Heart left ventricle (tissue), 16 donors: ENCODE results near the gene IFT43. TPM values are rescaled to one million over a fixed set of nuclear protein-coding genes. Genes with fewer than 3 reads are reported as not detected.
A peak's percentile ranks its signal among the peaks of the same experiment; 100 is the strongest.

Experiments used
- ATAC-seq, 4 donors: fragments of 200-7000 bp; cut with Tn5 transposase; one replicate each; pipeline ENCODE4 v1.9.1; 2020 to 2022; ENCODE audit warnings: moderate library complexity in 4 of 4, mild to moderate bottlenecking in 3 of 4, moderate number of reproducible peaks in 1 of 4
- DNase-seq, 5 donors: peaks; one replicate each; pipeline ENCODE4 v3.0.0-alpha.2; 2020
- H3K27ac ChIP-seq, 12 donors: fragments of 200-600 bp; sonication (generic) in 4 of 12; one replicate each; pipeline versions ENCODE4 v1.5.0 to v1.8.0; 2016 to 2022; ENCODE audit warnings: mild to moderate bottlenecking in 2 of 12
- H3K27me3 ChIP-seq, 9 donors: fragments of 200-600 bp; sonication (generic) in 2 of 9; one replicate each; pipeline versions ENCODE4 v1.5.1 to v1.8.0; 2016 to 2022; ENCODE audit warnings: mild to moderate bottlenecking in 3 of 9
- H3K36me3 ChIP-seq, 9 donors: fragments of 200-600 bp; sonication (generic) in 2 of 9; one replicate each; pipeline versions ENCODE4 v1.5.0 to v1.8.0; 2018 to 2022; ENCODE audit warnings: mild to moderate bottlenecking in 2 of 9
- H3K4me1 ChIP-seq, 12 donors: fragments of 200-600 bp; sonication (generic) in 4 of 12; one replicate each; pipeline versions ENCODE4 v1.5.0 to v1.8.0; 2016 to 2022; ENCODE audit warnings: mild to moderate bottlenecking in 3 of 12
- H3K4me3 ChIP-seq, 12 donors: fragments of 200-600 bp; sonication (generic) in 4 of 12; one replicate each; pipeline versions ENCODE4 v1.5.0 to v1.8.0; 2017 to 2022; ENCODE audit warnings: mild to moderate bottlenecking in 9 of 12, moderate library complexity in 4 of 12
- H3K9me3 ChIP-seq, 12 donors: fragments of 200-600 bp; sonication (generic) in 4 of 12; one replicate each; pipeline versions ENCODE4 v1.5.0 to v1.8.0; 2016 to 2022; ENCODE audit warnings: mild to moderate bottlenecking in 1 of 12
- CTCF ChIP-seq, 12 donors: fragments of 200-600 bp; sonication (generic) in 4 of 12; IDR thresholded peaks; one replicate each; pipeline versions ENCODE4 v1.5.0 to v1.8.0; 2018 to 2022; ENCODE audit warnings: antibody characterized with exemption in 12 of 12, mild to moderate bottlenecking in 5 of 12
- POLR2A ChIP-seq, 2 donors: fragments of 450-650 bp; IDR thresholded peaks; one replicate each; pipeline ENCODE4 v1.6.1; 2017; ENCODE audit warnings: antibody characterized with exemption in 2 of 2, mild to moderate bottlenecking in 2 of 2, moderate library complexity in 2 of 2
- WGBS, 4 donors: extraction: QIAGEN DNeasy Blood & Tissue Kit in 2 of 4; methylation state at CpG; one replicate each; pipeline versions ENCODE4 v1.1.5 to v1.1.7; 2013 to 2018; 5-methylcytosine and 5-hydroxymethylcytosine counted together
- intact Hi-C, 10 donors: fragments of 100-400 bp; cut with DNase I; formaldehyde crosslinking; loops; one replicate each; pipeline versions ENCODE4 v1.11.1 to v1.14.2; 2022
- polyA plus RNA-seq, 2 donors: library from polyadenylated mRNA; stranded (reverse); fragments of 200-250 nt; gene quantifications; one replicate each; pipeline ENCODE4 v1.2.3, GENCODE V29; 2013
- total RNA-seq, 9 donors: library from RNA; depleted of rRNA in 2 of 9; stranded (reverse); fragments of >200 nt in 2 of 9; fragmentation: NEBNext Ultra II Directional in 3 of 9; extraction: Animal tissue kit (Norgen Biotek cat#: 25700) in 3 of 9; gene quantifications; one replicate each; pipeline versions ENCODE4 v1.1.0 to v1.2.4, GENCODE V29; 2016 to 2023
- donor health status: ischemic (EF 13 %, LVEDD 7.1; RV severe dilation, severe dysfunction).
- donor health status: healthy with polysubstance abuse.
- donor health status: DM: no; HTN: yes; CAD: no.
- donor health status: DM: no; HTN: no; CAD: no.
- donor health status: ischemic (EF 25% LVEDD 6.9; RV normal size, moderate dysfunction).
- donor health status: ischemic (EF 25% LVEDD 5.7; RV mildly dilated, moderate dysfunction).
- donor health status: healthy.
- donor health status: DM: yes; HTN: yes; CAD: no.
- donor health status: ischemic (EF 35%, LVEDD 5.7; RV mildly dilated, moderate dysfunction).
- donor health status: nonischemic (EF 11% LVEDD 7.7; RV severe dilation, severe dysfunction).
- donor health status: DM: yes; HTN: yes; CAD: no.
- donor health status: PGD.
- donor health status: ischemic (EF 29% LVEDD 5.4; RV normal size, mild dysfunction).
- donor health status: nonischemic (EF 23%, LVEDD 6.1; RV moderate dilation, normal function).

Gene IFT43
- total and polyA plus RNA-seq, 11 donors, result 22.8 to 54.7 (median 30.8) TPM

DNA sequence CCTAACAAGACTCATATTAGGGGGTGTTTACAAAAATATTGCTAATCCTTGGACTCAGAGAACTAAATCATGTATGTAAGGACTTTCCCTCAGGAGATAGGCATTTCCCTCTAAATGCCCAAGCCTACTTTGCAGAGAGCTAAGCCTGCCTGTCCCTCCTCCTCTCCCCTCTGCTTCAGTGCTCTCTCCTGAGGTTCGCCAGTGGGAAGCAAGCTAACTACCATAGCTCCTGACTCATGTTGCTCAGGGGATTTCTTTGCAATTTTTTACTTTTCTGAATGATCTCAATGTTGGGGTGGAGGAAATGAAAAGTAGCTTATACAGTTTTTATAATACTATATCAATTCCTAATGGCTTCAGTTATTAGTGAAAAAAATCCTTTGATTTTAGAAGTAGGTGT is 29.6 kb downstream of the IFT43 start:
- Histone ChIP-seq H3K4me3 (no peak overlapping the region), H3K27ac (no peak overlapping the region), H3K36me3 (peaks cover 0 to 55% (median 21%) of the 10 kb centered on the region in 9 donors), H3K9me3 (peaks cover 0 to 18% (median 11%) of the 10 kb centered on the region in 12 donors), H3K27me3 (no peaks in the 10 kb centered on the region), H3K4me1 (peaks cover 0 to 22% (median 8%) of the 10 kb centered on the region in 12 donors)
- intact Hi-C loops, result no loop called here
- WGBS, 4 donors, result 94 to 98% (median 95%) methylated on average over 1 of the region's 1 CpG
- ATAC-seq, result no peak
- TF ChIP-seq POLR2A (IDR thresholded peaks at IDR 0.05), result no peak
- DNase-seq, result no peak

DNA sequence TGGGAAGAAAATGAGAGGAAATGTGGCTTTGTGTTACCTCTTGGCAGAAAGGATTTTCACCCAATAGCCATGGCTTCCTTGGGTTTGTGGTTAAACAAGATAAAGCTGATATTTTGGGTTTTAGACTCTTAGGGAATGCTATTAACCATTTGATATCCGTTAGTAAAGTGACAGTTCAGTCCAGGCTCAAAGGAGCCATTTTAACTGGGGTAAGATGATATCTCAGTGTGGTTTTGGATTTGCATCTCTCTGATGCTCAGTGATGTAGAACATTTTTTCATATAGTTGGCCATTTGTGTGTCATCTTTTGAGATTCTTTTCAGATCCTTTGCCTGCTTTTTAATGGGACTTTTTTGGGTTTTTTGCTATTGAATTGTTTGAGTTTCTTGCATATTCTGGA is 30.1 kb downstream of the IFT43 start:
- 40 to 97% (median 89%) methylated on average over 1 of the region's 1 CpG for WGBS, 4 donors
- Histone ChIP-seq H3K27ac (no peak overlapping the region), H3K36me3 (peaks cover 0 to 56% (median 17%) of the 10 kb centered on the region in 9 donors), H3K27me3 (no peaks in the 10 kb centered on the region), H3K9me3 (peaks cover 0 to 19% (median 11%) of the 10 kb centered on the region in 12 donors), H3K4me1 (peaks cover 0 to 22% (median 8%) of the 10 kb centered on the region in 12 donors), H3K4me3 (no peak overlapping the region)
- intact Hi-C loops, result no loop called here
- no peak for DNase-seq
- no peak for TF ChIP-seq CTCF (IDR thresholded peaks at IDR 0.05)
- TF ChIP-seq POLR2A (IDR thresholded peaks at IDR 0.05), result no peak
- no peak for ATAC-seq

- Histone ChIP-seq H3K27me3 (no peaks in the 10 kb centered on the region), H3K27ac (no peak overlapping the region), H3K4me1 (peaks cover 0 to 12% (median 0%) of the 10 kb centered on the region in 12 donors), H3K4me3 (no peak overlapping the region), H3K9me3 (peaks cover 0 to 19% (median 11%) of the 10 kb centered on the region in 12 donors), H3K36me3 (peaks cover 0 to 53% (median 19%) of the 10 kb centered on the region in 9 donors)
- DNase-seq (no peak), ATAC-seq (no peak)
- TF ChIP-seq POLR2A (IDR thresholded peaks at IDR 0.05) (no peak), CTCF (IDR thresholded peaks at IDR 0.05) (no peak)
- 95 to 100% (median 97%) methylated on average over 2 of the region's 2 CpGs for WGBS, 4 donors
- intact Hi-C loops, result no loop called here
These were observed 34.1 kb downstream of the IFT43 start for GRCh38 chr14:76019676-76020075.

DNA sequence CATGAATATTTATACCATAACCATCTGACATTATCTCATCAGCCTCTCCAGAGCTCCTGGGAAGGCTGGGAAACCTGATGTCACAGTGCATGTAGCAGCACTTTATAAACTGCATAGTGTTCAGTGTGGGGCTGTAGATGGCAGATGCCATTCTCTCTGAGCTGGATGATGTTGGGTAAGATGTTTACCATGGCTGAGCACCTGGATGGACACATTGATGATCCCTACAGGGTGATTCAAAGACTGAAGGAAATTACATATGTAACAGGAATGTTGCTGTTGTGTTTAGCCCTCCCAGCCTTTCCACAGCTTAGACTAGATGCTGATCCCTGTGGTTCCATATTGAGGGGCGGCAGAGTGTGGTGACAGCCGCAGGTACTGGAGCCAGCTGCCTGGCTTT is 37.4 kb downstream of the IFT43 start:
- H3K27ac ChIP-seq, result no peak overlapping the region
- ATAC-seq (peak in 1 of 4 donors; percentile 53), DNase-seq (no peak)
- no peak overlapping the region for H3K4me3 ChIP-seq
- peaks cover 0 to 19% (median 11%) of the 10 kb centered on the region in 12 donors for H3K9me3 ChIP-seq
- intact Hi-C loops, result no loop called here
- H3K4me1 ChIP-seq, result peaks cover 0 to 14% (median 0%) of the 10 kb centered on the region in 12 donors
- TF ChIP-seq CTCF (IDR thresholded peaks at IDR 0.05) (no peak), POLR2A (IDR thresholded peaks at IDR 0.05) (no peak)
- WGBS, 4 donors, result 81 to 97% (median 91%) methylated on average over 2 of the region's 2 CpGs
- peaks cover 0 to 42% (median 19%) of the 10 kb centered on the region in 9 donors for H3K36me3 ChIP-seq
- no peaks in the 10 kb centered on the region for H3K27me3 ChIP-seq

- H3K4me3 ChIP-seq, result no peak overlapping the region
- DNase-seq, result no peak
- 72 to 80% (median 77%) methylated on average over 1 of the region's 1 CpG for WGBS, 4 donors
- no peak for ATAC-seq
- peaks cover 0 to 14% (median 0%) of the 10 kb centered on the region in 12 donors for H3K4me1 ChIP-seq
- peaks cover 0 to 17% (median 11%) of the 10 kb centered on the region in 12 donors for H3K9me3 ChIP-seq
- intact Hi-C loops, result no loop called here
- TF ChIP-seq CTCF (IDR thresholded peaks at IDR 0.05), result no peak
- TF ChIP-seq POLR2A (IDR thresholded peaks at IDR 0.05), result no peak
- H3K27ac ChIP-seq, result no peak overlapping the region
- peaks cover 0 to 38% (median 19%) of the 10 kb centered on the region in 9 donors for H3K36me3 ChIP-seq
- H3K27me3 ChIP-seq, result no peaks in the 10 kb centered on the region
These were observed 38.2 kb downstream of the IFT43 start for GRCh38 chr14:76023757-76024156.
